Measurements from ENCODE around the gene PDLIM1. TPM values are rescaled to one million over a fixed set of nuclear protein-coding genes. Genes with fewer than 3 reads are reported as not detected.

The PDLIM1 gene
- total RNA-seq, 1 experiment from 2014 or later = 115 TPM

DNA sequence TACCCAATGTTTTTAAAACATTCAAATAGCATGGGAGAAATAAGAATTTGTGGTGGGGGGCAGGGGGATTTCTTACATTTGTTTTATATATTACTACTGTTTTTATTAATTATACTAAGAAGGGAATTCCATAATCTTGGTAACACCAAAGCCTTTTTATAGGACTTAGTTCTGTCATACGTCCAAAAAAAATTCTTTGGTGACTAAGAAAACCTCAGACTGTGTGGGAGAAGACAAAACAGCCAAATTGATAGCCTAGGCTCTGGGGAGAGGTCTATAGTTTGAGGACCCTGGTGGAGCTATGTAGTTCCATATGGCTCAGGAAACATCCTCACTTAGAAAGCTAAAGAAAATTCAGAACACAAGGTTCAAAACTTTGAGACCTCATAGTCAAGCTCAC is 73.3 kb downstream of the PDLIM1 start:
- no peak overlapping the region for H3K27ac ChIP-seq (ENCODE audit: insufficient read length, low read depth, low read length)

More for the DNA sequence above, 73.3 kb downstream of the PDLIM1 start:
- Histone ChIP-seq H2BK12ac (ENCODE audit: insufficient read length, low read depth, low read length) (no peak overlapping the region), H3K9me3 (ENCODE audit: control insufficient read depth, low read depth, low read length) (no peaks in the 10 kb centered on the region), H3K18ac (ENCODE audit: insufficient read length, low read depth, low read length) (no peak overlapping the region), H2BK15ac (ENCODE audit: low read depth, low read length) (no peak overlapping the region), H3K27me3 (ENCODE audit: insufficient read depth, low read length) (no peaks in the 10 kb centered on the region), H2BK120ac (ENCODE audit: low read depth, low read length, poor library complexity, severe bottlenecking) (no peak overlapping the region), H3K9ac (ENCODE audit: extremely low read depth, insufficient read length, low read length) (no peak overlapping the region), H3K4ac (ENCODE audit: low read depth, low read length) (no peak overlapping the region), H2AFZ (ENCODE audit: low read length) (no peak overlapping the region), H3K23me2 (ENCODE audit: insufficient read length, low read depth, low read length, poor library complexity, severe bottlenecking) (no peaks in the 10 kb centered on the region), H3K79me2 (ENCODE audit: insufficient read depth, low read length) (no peaks in the 10 kb centered on the region), H3K4me2 (ENCODE audit: insufficient read depth, insufficient read length, low read length) (no peak overlapping the region), H4K91ac (ENCODE audit: insufficient read length, low read depth, low read length) (no peak overlapping the region), H4K5ac (ENCODE audit: insufficient read length, low read depth, low read length) (no peak overlapping the region), H3K14ac (ENCODE audit: insufficient read depth, low read length) (no peak overlapping the region), H3K23ac (ENCODE audit: insufficient read length, low read depth, low read length) (no peak overlapping the region), H3K4me1 (ENCODE audit: insufficient read depth, low read length) (no peaks in the 10 kb centered on the region; the same call in 1 of the 2 replicates), H4K8ac (replicated peaks; ENCODE audit: insufficient read length, low read depth, low read length) (no peak overlapping the region), H3T11ph (ENCODE audit: low read length) (no peak overlapping the region), H2BK20ac (ENCODE audit: low read depth, low read length, poor library complexity, severe bottlenecking) (no peak overlapping the region), H3K79me1 (ENCODE audit: insufficient read depth, low read depth, low read length, poor library complexity, severe bottlenecking) (no peaks in the 10 kb centered on the region), H2BK5ac (ENCODE audit: insufficient read length, low read length) (no peak overlapping the region), H4K20me1 (ENCODE audit: control insufficient read depth, insufficient read depth, insufficient read length) (no peaks in the 10 kb centered on the region), H3K56ac (ENCODE audit: insufficient read length, low read depth, low read length) (no peak overlapping the region), H2AK5ac (ENCODE audit: insufficient read length, low read length) (no peak overlapping the region)
- no peaks in the 10 kb centered on the region; a peak in 2 of 5 replicates for H3K9me3 Mint-ChIP-seq
- peaks cover 18 to 32% of the 10 kb centered on the region in 2 experiments for H3K4me1 Mint-ChIP-seq
- no peak overlapping the region for H3K4me3 Mint-ChIP-seq
- DNase-seq = no peak
- H3K27ac Mint-ChIP-seq = no peak overlapping the region
- no peaks in the 10 kb centered on the region for H3K27me3 Mint-ChIP-seq (ENCODE audit: low read depth)
- no CpG with 5 or more reads among the region's 1 CpG for WGBS (ENCODE audit: extremely low coverage, insufficient read length, low lambda C conversion rate)
- TF ChIP-seq, protein P1, sequence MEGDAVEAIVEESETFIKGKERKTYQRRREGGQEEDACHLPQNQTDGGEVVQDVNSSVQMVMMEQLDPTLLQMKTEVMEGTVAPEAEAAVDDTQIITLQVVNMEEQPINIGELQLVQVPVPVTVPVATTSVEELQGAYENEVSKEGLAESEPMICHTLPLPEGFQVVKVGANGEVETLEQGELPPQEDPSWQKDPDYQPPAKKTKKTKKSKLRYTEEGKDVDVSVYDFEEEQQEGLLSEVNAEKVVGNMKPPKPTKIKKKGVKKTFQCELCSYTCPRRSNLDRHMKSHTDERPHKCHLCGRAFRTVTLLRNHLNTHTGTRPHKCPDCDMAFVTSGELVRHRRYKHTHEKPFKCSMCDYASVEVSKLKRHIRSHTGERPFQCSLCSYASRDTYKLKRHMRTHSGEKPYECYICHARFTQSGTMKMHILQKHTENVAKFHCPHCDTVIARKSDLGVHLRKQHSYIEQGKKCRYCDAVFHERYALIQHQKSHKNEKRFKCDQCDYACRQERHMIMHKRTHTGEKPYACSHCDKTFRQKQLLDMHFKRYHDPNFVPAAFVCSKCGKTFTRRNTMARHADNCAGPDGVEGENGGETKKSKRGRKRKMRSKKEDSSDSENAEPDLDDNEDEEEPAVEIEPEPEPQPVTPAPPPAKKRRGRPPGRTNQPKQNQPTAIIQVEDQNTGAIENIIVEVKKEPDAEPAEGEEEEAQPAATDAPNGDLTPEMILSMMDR (conservative IDR thresholded peaks at IDR 0.05) = no peak
- H3K36me3 Mint-ChIP-seq (ENCODE audit: insufficient read depth in 1 of 3, low read depth in 3 of 3) = peaks cover 3 to 28% (median 25%) of the 10 kb centered on the region in 3 experiments; a peak in 5 of 7 replicates
